Esophagus muscularis mucosa (tissue), 4 donors: Measurements from ENCODE around the gene USP5. TPM values are rescaled to one million over a fixed set of nuclear protein-coding genes. Genes with fewer than 3 reads are reported as not detected.

Experiments used
- DNase-seq: peaks from one replicate; pipeline ENCODE4 v3.0.0-alpha.2; 2017; ENCODE audit errors: extremely low spot score
- H3K27ac ChIP-seq, 4 donors: fragments of 200-600 bp; sonication (generic); replicated peaks in 1 of 4; 1 replicate in 3 of 4; 2 replicates in 1 of 4; pipeline ENCODE4 v1.5.1; 2016 to 2019; ENCODE audit warnings: mild to moderate bottlenecking in 1 of 4
- H3K27me3 ChIP-seq, 4 donors: fragments of 200-600 bp; sonication (generic); one replicate each; pipeline versions ENCODE4 v1.5.1 to v1.6.0; 2016 to 2019
- H3K36me3 ChIP-seq, 4 donors: fragments of 200-600 bp; sonication (generic); one replicate each; pipeline ENCODE4 v1.5.1; 2016 to 2019
- H3K4me1 ChIP-seq, 4 donors: fragments of 200-600 bp; sonication (generic); one replicate each; pipeline ENCODE4 v1.5.1; 2016 to 2019
- H3K4me3 ChIP-seq, 4 donors: fragments of 200-600 bp; sonication (generic); 1 replicate in 2 of 4; 2 replicates in 2 of 4; pipeline ENCODE4 v1.5.1; 2016 to 2019; ENCODE audit warnings: mild to moderate bottlenecking in 4 of 4, moderate library complexity in 1 of 4
- H3K9me3 ChIP-seq, 4 donors: fragments of 200-600 bp; sonication (generic); 1 replicate in 3 of 4; 2 replicates in 1 of 4; pipeline ENCODE4 v1.5.1; 2016 to 2019
- EP300 ChIP-seq: sonication (generic); formaldehyde crosslinking; IDR thresholded peaks from one replicate; pipeline ENCODE4 v1.6.1; 2017; ENCODE audit warnings: antibody characterized with exemption
- POLR2A ChIP-seq: fragments of 450-650 bp; IDR thresholded peaks from one replicate; pipeline ENCODE4 v1.6.1; 2017; ENCODE audit warnings: antibody characterized with exemption, moderate library complexity, mild to moderate bottlenecking, low read depth
- POLR2AphosphoS5 ChIP-seq, 2 donors: sonication (generic); formaldehyde crosslinking; IDR thresholded peaks; one replicate each; pipeline ENCODE4 v1.6.1; 2017; ENCODE audit warnings: antibody characterized with exemption in 2 of 2
- WGBS: methylation state at CpG from one replicate; pipeline ENCODE4 v1.1.5; 2018; 5-methylcytosine and 5-hydroxymethylcytosine counted together
- intact Hi-C: fragments of 100-400 bp; cut with DNase I; formaldehyde crosslinking; loops from one replicate; pipeline ENCODE4 v1.15.1; 2023
- total RNA-seq, 4 donors: library from RNA; depleted of rRNA; stranded (reverse); fragments of >200 nt; gene quantifications; one replicate each; pipeline versions ENCODE4 v1.1.0 to v1.2.1, GENCODE V29; 2016
- TF ChIP-seq, protein P1 (sequence below), 3 experiments: fragments of 200-600 bp in 2 of 3; fragments of 450-650 bp in 1 of 3; sonication (generic) in 2 of 3; IDR thresholded peaks; one replicate each; pipeline ENCODE4 v1.5.1; 2017 to 2019; ENCODE audit warnings: antibody characterized with exemption in 3 of 3, mild to moderate bottlenecking in 2 of 3, moderate library complexity in 1 of 3

The USP5 gene
- total RNA-seq, 4 donors from 2014 or later, result 49.8 to 68.7 (median 58.4) TPM

DNA sequence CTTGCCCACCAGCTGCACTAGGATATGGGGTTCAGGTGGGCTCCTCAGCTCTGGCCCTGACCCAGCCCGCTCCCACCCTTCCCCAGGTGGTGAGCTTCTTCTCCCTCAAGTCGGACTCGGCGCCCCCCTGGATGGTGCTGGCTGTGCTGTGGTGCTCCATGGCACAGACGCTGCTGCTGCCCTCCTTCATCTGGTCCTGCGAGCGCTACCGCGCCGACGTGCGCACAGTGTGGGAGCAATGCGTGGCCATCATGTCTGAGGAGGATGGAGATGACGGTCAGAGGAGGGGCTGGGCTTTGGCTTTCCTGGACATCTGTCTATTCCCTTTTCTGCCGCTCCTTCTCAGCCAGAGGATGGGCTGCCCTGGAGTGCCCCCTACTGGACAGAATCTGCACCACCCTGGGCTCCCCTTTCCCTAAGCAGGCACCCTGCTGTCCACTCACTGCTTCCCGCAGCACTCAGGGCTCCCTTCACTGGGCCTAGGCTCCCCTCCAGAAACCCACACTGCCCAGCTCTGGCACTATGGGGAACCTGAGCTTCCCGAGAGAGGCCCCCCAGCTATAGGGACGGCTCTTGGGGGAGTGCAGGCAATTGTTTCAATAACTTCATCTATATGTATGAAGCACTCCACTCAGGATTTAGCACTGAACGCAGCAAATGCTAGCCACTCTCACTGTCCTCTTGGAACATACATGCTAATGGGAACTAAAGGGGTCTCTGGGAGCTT, 26.4 kb upstream of the USP5 start:
- TF ChIP-seq EP300 (no peak), POLR2A (no peak), POLR2AphosphoS5 (IDR thresholded peaks at IDR 0.05) (peak in 1 of 2 donors; percentile 58)
- TF ChIP-seq, protein P1, sequence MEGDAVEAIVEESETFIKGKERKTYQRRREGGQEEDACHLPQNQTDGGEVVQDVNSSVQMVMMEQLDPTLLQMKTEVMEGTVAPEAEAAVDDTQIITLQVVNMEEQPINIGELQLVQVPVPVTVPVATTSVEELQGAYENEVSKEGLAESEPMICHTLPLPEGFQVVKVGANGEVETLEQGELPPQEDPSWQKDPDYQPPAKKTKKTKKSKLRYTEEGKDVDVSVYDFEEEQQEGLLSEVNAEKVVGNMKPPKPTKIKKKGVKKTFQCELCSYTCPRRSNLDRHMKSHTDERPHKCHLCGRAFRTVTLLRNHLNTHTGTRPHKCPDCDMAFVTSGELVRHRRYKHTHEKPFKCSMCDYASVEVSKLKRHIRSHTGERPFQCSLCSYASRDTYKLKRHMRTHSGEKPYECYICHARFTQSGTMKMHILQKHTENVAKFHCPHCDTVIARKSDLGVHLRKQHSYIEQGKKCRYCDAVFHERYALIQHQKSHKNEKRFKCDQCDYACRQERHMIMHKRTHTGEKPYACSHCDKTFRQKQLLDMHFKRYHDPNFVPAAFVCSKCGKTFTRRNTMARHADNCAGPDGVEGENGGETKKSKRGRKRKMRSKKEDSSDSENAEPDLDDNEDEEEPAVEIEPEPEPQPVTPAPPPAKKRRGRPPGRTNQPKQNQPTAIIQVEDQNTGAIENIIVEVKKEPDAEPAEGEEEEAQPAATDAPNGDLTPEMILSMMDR (IDR thresholded peaks at IDR 0.05), result peak; percentile 84 to 95 (median 92)
- H3K36me3 ChIP-seq, result peaks cover 0 to 5% (median 2%) of the 10 kb centered on the region in 4 donors
- peak; percentile 97 for DNase-seq
- 14% methylated on average over 6 of the region's 19 CpGs for WGBS
- H3K27ac ChIP-seq, result peak overlapping the region in 2 of 4 donors; percentile 20 to 21
- peaks cover 30 to 80% (median 74%) of the 10 kb centered on the region in 4 donors for H3K4me1 ChIP-seq
- H3K4me3 ChIP-seq, result peak overlapping the region; percentile 14 to 46 (median 26)
- H3K9me3 ChIP-seq, result no peaks in the 10 kb centered on the region
- intact Hi-C loops, result loop anchor here (5.0 kb wide), 2 partner anchors 73 to 208 kb away; partner anchors contain the start of gene MLF2
- H3K27me3 ChIP-seq, result peaks cover 0 to 38% (median 5%) of the 10 kb centered on the region in 4 donors

DNA sequence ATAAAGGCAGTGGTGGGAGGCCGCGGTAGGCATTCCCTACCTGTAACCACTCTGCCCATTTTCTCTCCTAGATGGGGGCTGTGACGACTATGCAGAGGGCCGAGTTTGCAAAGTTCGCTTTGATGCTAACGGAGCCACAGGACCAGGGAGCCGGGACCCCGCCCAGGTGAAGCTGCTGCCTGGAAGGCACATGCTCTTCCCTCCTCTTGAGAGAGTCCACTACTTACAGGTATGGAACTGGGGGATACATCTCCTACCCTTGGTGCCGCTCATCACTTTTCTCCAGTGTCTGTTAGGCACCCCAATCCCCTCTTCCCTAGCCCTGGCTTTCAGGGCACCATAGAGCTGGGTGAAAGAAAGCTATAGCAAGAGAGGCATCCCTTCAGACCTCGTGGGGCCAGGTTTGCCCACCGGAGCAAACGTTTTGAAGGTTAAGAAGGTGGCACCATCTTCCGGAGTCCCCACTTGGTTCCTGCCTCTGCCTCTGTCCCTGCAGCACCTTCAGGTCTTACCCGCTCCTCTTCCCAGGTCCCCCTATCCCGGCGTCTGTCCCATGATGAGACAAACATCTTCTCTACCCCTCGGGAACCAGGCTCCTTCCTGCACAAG, 25.7 kb upstream of the USP5 start:
- peaks cover 0 to 38% (median 5%) of the 10 kb centered on the region in 4 donors for H3K27me3 ChIP-seq
- TF ChIP-seq EP300 (no peak), POLR2A (no peak), POLR2AphosphoS5 (IDR thresholded peaks at IDR 0.05) (no peak)
- TF ChIP-seq, protein P1 (IDR thresholded peaks at IDR 0.05), result no peak
- 72% methylated on average over 16 of the region's 17 CpGs for WGBS
- no peak overlapping the region for H3K4me3 ChIP-seq
- peaks cover 0 to 11% (median 5%) of the 10 kb centered on the region in 4 donors for H3K36me3 ChIP-seq
- H3K9me3 ChIP-seq, result no peaks in the 10 kb centered on the region
- H3K4me1 ChIP-seq, result peaks cover 30 to 75% (median 68%) of the 10 kb centered on the region in 4 donors
- no peak for DNase-seq
- intact Hi-C loops, result loop anchor here (5.0 kb wide), 2 partner anchors 74 to 209 kb away; partner anchors contain the start of gene MLF2
- H3K27ac ChIP-seq, result peak overlapping the region in 1 of 4 donors; percentile 64

DNA sequence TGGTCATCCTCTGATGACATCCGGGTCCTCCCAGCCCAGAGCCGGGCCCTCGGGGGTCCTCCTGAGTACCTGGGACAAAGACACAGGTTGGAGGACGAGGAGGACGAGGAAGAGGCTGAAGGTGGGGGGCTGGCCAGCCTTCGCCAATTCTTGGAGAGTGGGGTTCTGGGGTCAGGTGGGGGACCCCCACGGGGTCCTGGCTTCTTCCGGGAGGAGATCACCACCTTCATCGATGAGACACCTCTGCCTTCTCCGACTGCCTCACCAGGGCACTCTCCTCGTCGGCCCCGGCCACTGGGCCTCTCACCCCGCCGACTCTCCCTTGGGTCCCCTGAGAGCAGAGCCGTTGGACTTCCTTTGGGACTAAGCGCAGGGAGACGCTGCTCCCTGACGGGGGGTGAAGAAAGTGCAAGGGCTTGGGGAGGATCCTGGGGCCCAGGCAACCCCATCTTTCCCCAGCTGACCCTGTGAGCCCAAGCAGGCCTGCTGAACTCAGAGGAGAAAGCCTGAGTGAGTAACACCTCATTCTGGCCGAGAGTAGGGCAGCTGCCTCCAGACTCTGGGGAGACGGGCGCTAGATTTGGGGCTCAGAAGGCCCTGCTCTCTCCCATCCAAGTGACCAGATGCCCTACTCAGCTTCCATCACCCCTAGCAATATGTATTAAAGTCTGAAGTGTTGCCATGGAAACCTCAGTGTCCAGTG, 25.1 kb upstream of the USP5 start:
- Histone ChIP-seq H3K4me1 (peaks cover 28 to 68% (median 62%) of the 10 kb centered on the region in 4 donors), H3K27ac (peak overlapping the region; percentile 49 to 88 (median 67)), H3K36me3 (peaks cover 0 to 18% (median 9%) of the 10 kb centered on the region in 4 donors), H3K9me3 (no peaks in the 10 kb centered on the region), H3K4me3 (peak overlapping the region in 1 of 4 donors; percentile 90), H3K27me3 (peaks cover 0 to 36% (median 5%) of the 10 kb centered on the region in 4 donors)
- intact Hi-C loops, result loop anchor here (5.0 kb wide), 2 partner anchors 75 to 210 kb away; partner anchors contain the start of gene MLF2
- DNase-seq, result no peak
- TF ChIP-seq EP300 (no peak), POLR2AphosphoS5 (IDR thresholded peaks at IDR 0.05) (no peak), POLR2A (no peak)
- TF ChIP-seq, protein P1 (IDR thresholded peaks at IDR 0.05), result no peak
- 79% methylated on average over 19 of the region's 22 CpGs for WGBS

DNA sequence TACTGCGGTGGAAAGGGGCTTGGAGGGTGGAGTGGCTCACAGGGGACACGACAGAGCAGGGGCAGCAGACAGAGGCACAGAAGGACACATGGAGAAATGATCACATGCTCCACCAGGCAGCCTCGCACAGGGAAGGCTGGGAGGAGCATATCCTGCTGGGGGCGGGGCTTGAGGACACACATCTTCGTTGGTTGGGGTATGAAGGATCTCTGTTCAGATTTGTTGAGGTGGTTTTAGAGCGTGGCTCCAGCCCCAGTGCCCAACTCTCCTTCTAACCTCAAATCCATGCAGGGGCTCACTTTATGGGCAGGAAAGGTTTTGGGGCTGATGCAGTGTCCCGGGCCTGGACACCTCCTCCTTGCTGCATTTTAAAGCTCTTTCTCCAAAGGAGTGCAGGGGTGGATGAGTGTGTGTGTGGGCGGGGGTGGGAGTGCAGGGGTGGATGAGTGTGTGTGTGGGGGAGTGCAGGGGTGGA, 24.5 kb upstream of the USP5 start:
- Histone ChIP-seq H3K4me3 (peak overlapping the region in 3 of 4 donors; percentile 90 to 95 (median 93)), H3K9me3 (no peaks in the 10 kb centered on the region), H3K27me3 (peaks cover 0 to 30% (median 4%) of the 10 kb centered on the region in 4 donors), H3K36me3 (peaks cover 0 to 24% (median 12%) of the 10 kb centered on the region in 4 donors), H3K4me1 (peaks cover 24 to 62% (median 56%) of the 10 kb centered on the region in 4 donors), H3K27ac (peak overlapping the region; percentile 49 to 88 (median 67))
- intact Hi-C loops, result loop anchor here (5.0 kb wide), 2 partner anchors 75 to 210 kb away; partner anchors contain the start of gene MLF2
- peak; percentile 44 to 70 for TF ChIP-seq POLR2AphosphoS5 (IDR thresholded peaks at IDR 0.05)
- TF ChIP-seq POLR2A, result no peak
- DNase-seq, result peak; percentile 95
- WGBS, result 19% methylated on average over 8 of the region's 8 CpGs
